NK-92 (cell line): ENCODE measurements around the gene FSCN2.

Source experiments
- DNase-seq: peaks from one replicate; lab custom pipeline; 2025; ENCODE audit not compliant: unreplicated experiment; lab: John Stamatoyannopoulos, UW

FSCN2 gene

GRCh38 chr17:81538651-81539570 lies 10.7 kb downstream of the FSCN2 start:
- DNase-seq, result no peak

GRCh38 chr17:81539571-81539900 lies 11.4 kb downstream of the FSCN2 start:
- DNase-seq, result no peak

- DNase-seq, result no peak
These were observed 11.9 kb downstream of the FSCN2 start for GRCh38 chr17:81539961-81540675.

GRCh38 chr17:81540676-81541027 lies 12.5 kb downstream of the FSCN2 start:
- DNase-seq, result no peak

GRCh38 chr17:81541123-81541522 lies 12.9 kb downstream of the FSCN2 start:
- DNase-seq, result no peak

- no peak for DNase-seq
These were observed 14.5 kb downstream of the FSCN2 start for GRCh38 chr17:81542431-81543338.

- no peak for DNase-seq
These were observed 15.1 kb downstream of the FSCN2 start for GRCh38 chr17:81543339-81543675.

- DNase-seq, result no peak
These were observed 15.6 kb downstream of the FSCN2 start for GRCh38 chr17:81543756-81544155.

- DNase-seq, result no peak
These were observed 16.3 kb downstream of the FSCN2 start for GRCh38 chr17:81544281-81544974.

- no peak for DNase-seq
These were observed 17.2 kb downstream of the FSCN2 start for GRCh38 chr17:81545160-81545949.

GRCh38 chr17:81546906-81547613 lies 18.9 kb downstream of the FSCN2 start:
- no peak for DNase-seq

GRCh38 chr17:81547614-81547982 lies 19.4 kb downstream of the FSCN2 start:
- no peak for DNase-seq

GRCh38 chr17:81549031-81549557 lies 20.9 kb downstream of the FSCN2 start:
- DNase-seq, result no peak

GRCh38 chr17:81549826-81550225 lies 21.6 kb downstream of the FSCN2 start:
- DNase-seq, result no peak

- DNase-seq, result no peak
These were observed 22.1 kb downstream of the FSCN2 start for GRCh38 chr17:81550285-81550684.

GRCh38 chr17:81550830-81551457 lies 22.8 kb downstream of the FSCN2 start:
- DNase-seq, result no peak

GRCh38 chr17:81551458-81552243 lies 23.5 kb downstream of the FSCN2 start:
- no peak for DNase-seq
